Omental fat pad (tissue), 4 donors: ENCODE results near the gene LLGL1. TPM values are rescaled to one million over a fixed set of nuclear protein-coding genes. Genes with fewer than 3 reads are reported as not detected.

ENCODE experiments used
- ATAC-seq: fragments of 150-250 bp; one replicate; pipeline ENCODE4 v1.9.1; 2016; ENCODE audit warnings: mild to moderate bottlenecking, moderate library complexity; ENCODE audit not compliant: low FRiP score
- DNase-seq: peaks from one replicate; pipeline ENCODE4 v3.0.0-alpha.2; 2019; ENCODE audit warnings: low spot score
- CTCF ChIP-seq, 3 donors: fragments of 450-650 bp; IDR thresholded peaks; one replicate each; pipeline ENCODE4 v1.5.1; 2016 to 2017; ENCODE audit warnings: antibody characterized with exemption in 3 of 3, mild to moderate bottlenecking in 3 of 3, moderate library complexity in 2 of 3
- total RNA-seq, 4 donors: library from RNA; depleted of rRNA; stranded (reverse); fragments of >200 nt; gene quantifications; one replicate each; pipeline ENCODE4 v1.1.0, GENCODE V29; 2016

The LLGL1 gene
- total RNA-seq, 4 donors from 2014 or later, result 10.2 to 24.0 (median 13.2) TPM

- ATAC-seq, result no peak
- DNase-seq, result no peak
- no peak for TF ChIP-seq CTCF (IDR thresholded peaks at IDR 0.05)
Observed at GRCh38 chr17:18245038-18245776, 19.8 kb downstream of the LLGL1 start.

DNA sequence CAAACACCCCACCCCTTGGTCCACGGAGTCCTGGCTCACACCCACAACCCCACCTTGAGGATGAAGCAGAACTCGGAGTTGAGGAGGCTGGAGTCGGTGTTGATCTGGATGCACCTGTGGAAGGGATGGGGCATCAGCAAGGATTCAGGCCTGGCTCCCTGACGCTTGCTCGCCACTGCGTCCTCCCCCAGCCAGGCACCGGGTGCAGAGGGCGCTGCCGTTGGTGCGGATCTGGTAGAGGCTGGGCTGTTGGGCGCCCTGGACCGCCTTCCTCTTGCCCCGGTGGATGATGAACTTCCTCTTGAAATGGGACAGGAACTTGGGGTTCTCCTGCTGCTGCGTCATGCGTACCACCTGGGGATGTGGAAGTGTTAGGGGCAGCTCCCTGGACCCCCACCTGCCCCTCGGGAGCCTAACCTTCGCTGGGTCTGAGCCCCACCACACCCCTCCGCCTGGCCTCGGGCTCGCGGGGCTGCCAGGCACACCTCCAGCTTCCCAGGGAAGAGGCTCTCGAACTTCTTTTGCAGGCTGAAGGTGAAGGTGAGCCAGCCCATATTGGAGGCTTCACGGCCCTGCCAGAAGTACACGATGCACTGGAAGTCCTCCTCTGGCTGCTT, 20.8 kb downstream of the LLGL1 start:
- DNase-seq (no peak), ATAC-seq (no peak)
- no peak for TF ChIP-seq CTCF (IDR thresholded peaks at IDR 0.05)

DNA sequence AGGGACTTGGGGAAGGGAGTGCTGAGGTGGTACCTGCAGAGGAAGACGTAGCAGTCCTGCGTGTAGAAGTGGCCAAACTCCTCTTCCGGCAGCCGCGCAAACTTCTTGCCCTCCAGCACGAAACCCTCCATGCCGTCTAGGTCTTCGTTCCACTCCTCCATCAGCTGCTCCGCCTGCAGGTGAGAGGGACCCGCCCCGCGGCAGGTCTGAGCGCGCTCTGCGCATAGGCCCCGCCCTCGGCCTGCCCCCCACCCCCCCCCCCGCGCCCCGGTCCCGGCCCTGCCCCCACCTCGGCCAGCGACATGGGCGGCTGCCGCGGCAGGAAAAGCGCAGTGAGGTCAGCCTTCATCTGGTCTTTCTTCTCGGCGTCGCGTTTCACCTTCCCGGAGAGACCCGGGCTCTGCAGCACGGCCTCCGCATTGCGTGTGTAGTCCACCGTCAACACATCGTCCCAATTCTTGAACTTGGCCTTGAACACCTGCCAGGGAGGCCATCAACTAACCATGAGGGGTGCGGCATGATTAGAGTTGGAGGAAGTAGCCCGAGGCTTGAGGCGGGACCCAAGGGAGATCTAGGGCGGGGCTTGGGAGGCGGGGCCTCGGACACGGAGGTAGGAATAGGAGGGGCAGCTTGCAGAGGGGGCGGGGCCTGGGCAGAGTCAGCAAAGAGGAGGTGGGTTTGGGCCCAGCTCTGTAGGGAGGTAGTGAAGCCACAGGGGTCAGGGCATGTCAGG, 21.6 kb downstream of the LLGL1 start:
- TF ChIP-seq CTCF (IDR thresholded peaks at IDR 0.05), result no peak
- ATAC-seq (peak; percentile 57), DNase-seq (peak; percentile 48)

- no peak for TF ChIP-seq CTCF (IDR thresholded peaks at IDR 0.05)
- DNase-seq (no peak), ATAC-seq (peak; percentile 4)
Observed at GRCh38 chr17:18247613-18248001, 22.2 kb downstream of the LLGL1 start.

DNA sequence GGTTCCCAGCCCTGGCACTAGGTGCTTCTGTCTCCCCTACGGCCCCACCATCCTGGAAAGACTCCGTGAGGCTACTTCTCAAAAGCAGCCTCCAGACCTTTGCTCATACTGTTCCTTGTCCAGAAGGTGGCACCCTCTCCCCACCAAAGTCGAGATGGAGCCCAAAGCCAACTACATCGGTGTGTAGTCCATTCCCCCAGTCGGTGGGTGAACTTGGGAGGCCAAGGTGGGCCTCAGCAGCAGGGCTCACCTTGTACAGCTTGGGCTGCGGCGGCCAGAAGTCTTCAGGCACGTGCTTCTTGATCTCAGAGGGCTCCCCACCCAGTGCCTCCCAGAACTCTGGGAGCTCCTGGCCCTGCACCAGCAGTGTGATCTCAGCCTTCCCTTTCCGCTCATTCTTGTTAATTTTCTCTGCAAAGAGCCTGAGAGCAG, 22.9 kb downstream of the LLGL1 start:
- no peak for DNase-seq
- no peak for TF ChIP-seq CTCF (IDR thresholded peaks at IDR 0.05)
- peak; percentile 22 for ATAC-seq

- ATAC-seq (no peak), DNase-seq (no peak)
- no peak for TF ChIP-seq CTCF (IDR thresholded peaks at IDR 0.05)
Observed at GRCh38 chr17:18248811-18249210, 23.4 kb downstream of the LLGL1 start.
